GM04503 (cell line): ENCODE results near the gene VGF.
"Not testable (repeated sequence)": the region's sequence is repeated elsewhere in the genome, so short reads cannot be mapped to it uniquely, and the experiment has no call there.

ENCODE experiments used
- DNase-seq: peaks from one replicate; pipeline ENCODE4 v3.0.0-alpha.2; 2012; ENCODE audit warnings: low read depth

Gene VGF

GRCh38 chr7:101165075-101165957, at the start of gene VGF:
VGF (minus strand) TSS chr7:101165569; CDS start chr7:101164843, 726 bp downstream.
- DNase-seq, result no peak

GRCh38 chr7:101212014-101212413, 46.6 kb upstream of the VGF start:
- no peak for DNase-seq

- DNase-seq, result no peak
Measured at GRCh38 chr7:101211501-101211900, 46.1 kb upstream of the VGF start.

- DNase-seq, result no peak
Measured at GRCh38 chr7:101210143-101210542, 44.8 kb upstream of the VGF start.

- DNase-seq, result no peak
Measured at GRCh38 chr7:101208794-101209193, 43.4 kb upstream of the VGF start.

DNA sequence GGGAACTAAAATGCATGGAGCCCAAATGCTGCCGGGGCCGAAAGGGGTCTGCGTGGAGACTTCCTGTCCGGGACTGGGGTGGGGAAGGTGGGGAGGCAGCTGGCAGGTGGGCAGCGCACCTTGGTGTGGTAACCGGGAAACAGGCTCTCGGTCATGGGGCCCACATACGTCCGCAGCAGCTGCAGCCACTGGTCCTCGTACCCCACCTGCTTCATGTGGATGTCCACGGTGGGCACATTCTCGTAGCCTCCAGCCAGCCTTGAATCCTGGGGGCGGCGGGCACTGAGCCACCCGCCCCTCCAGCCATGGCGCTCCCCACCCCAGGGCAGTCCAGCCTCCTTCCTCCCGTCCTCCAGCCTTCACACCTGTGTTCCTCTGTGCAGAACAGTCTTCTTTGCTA, 42.1 kb upstream of the VGF start:
- no peak for DNase-seq

- no peak for DNase-seq
Measured at GRCh38 chr7:101206665-101207042, 41.3 kb upstream of the VGF start.

GRCh38 chr7:101205901-101206664, 40.7 kb upstream of the VGF start:
- no peak for DNase-seq

DNA sequence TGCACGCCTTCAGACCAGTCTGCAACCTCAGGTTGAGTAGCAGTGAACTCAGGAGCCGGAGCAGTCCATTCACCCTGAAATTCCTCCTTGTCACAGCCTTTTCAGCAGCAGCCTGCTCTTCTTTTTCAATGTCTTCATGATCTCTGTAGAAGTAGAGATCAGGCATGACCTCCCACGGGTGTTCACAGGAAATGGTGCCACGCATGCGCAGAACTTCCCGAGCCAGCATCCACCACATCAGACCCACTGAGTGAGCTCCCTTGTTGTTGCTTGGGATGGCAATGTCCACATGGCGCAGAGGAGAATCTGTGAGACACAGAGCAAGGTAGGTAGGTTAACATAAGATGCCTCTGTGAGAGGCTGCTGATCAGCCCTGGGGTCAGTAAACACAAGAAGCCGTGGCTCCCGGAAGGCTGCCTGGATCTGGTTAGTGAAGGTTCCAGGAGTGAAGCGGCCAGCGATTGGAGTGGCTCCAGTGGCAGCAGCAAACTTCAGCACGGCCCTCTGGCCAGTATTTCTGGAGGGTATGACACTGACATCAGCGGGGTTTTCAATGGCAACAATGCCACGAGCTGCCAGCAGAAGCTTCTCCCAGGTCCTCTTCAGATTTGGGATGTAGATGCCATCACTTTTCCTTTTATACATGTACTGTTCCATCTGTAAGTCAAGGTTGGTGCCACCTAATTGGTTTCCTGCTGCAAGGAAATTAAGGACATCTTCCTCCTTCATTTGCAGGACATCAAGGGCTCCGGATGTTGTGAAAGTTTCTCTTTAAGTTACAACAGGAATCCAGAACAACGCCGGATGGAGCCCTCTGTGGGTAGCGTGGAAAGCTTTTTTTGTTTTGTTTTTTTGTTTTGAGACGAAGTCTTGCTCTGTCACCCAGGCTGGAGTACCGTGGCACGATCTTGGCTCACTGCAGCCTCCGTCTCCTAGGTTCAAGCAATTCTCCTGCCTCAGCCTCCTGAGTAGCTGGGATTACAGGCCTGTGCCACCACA, 38.7 kb upstream of the VGF start:
- DNase-seq, result not testable (repeated sequence)

- DNase-seq, result no peak
Measured at GRCh38 chr7:101202603-101202918, 37.2 kb upstream of the VGF start.

- DNase-seq, result no peak
Measured at GRCh38 chr7:101201695-101202602, 36.6 kb upstream of the VGF start.

GRCh38 chr7:101200862-101201599, 35.7 kb upstream of the VGF start, which contains the start of gene MOGAT3:
MOGAT3 (minus strand) TSS chr7:101201036; CDS start chr7:101200854, 182 bp downstream.
- DNase-seq, result no peak

GRCh38 chr7:101200504-101200861, 35.1 kb upstream of the VGF start:
- no peak for DNase-seq

GRCh38 chr7:101199522-101199921, 34.2 kb upstream of the VGF start:
- not testable (repeated sequence) for DNase-seq

DNA sequence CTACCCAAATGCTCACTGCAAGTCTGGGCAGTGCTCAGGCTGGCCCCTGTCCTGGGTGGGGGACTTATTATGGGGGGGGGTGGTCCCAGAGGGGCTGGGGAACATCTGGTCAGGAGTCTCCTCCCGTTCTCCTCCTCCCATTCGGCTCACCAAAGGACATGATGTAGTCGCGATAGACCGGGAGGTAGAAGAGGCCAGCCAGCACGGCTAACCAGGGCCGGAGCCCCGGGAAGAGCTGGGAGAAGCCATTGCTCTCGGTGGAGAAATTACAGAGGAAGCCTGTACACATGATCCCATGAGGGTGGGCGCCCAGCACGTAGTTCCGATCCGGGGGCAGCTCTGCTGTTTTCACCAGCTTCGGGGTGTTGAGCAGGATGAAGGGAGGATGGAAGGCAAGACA, 33.1 kb upstream of the VGF start:
- no peak for DNase-seq

GRCh38 chr7:101197991-101198390, 32.6 kb upstream of the VGF start:
- DNase-seq, result no peak

- DNase-seq, result no peak
Measured at GRCh38 chr7:101195884-101196283, 30.5 kb upstream of the VGF start.

GRCh38 chr7:101189109-101189508, 23.7 kb upstream of the VGF start:
- DNase-seq, result no peak

GRCh38 chr7:101186844-101187428, 21.6 kb upstream of the VGF start:
- DNase-seq, result no peak

GRCh38 chr7:101186194-101186593, 20.8 kb upstream of the VGF start:
- no peak for DNase-seq
